ENCODE measurements around the gene SESN1. TPM values are rescaled to one million over a fixed set of nuclear protein-coding genes. Genes with fewer than 3 reads are reported as not detected.

Gene SESN1
- total RNA-seq, 6 donors from 2014 or later: 26.4 to 71.2 (median 31.3) TPM

DNA sequence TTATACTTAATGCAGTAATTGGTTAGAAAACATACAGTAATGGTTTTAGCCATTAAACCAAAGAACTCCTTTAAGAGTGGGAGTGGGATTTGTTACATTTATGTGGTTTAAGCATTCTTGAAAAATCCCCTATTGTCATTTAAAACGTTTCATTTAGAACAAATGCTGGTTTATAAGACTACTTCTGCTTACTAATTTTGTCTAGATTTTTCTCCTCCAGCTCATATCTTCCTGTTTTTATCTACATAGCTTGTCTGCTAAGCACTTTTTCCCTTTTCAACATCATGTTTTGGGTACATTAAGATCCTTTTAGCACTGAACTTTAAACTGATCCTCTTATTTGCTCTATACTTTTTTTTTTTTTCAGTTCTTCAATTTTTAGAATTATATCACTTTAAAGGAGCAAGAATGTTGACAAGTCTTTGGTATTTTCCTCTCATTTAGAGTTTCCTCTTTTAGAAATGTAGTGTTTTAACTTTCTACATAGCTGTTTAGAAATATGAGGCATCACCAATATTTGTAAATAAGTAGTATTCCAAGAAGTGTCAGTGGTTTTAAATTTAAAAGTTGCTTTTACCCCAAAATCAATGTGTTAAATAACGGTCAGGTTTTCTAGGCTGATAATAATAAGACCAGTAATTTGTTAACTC, 80.9 kb downstream of the SESN1 start:
- Histone ChIP-seq H3K36me3 (no peaks in the 10 kb centered on the region), H3K27me3 (no peaks in the 10 kb centered on the region), H3K4me1 (peaks cover 16 to 28% (median 26%) of the 10 kb centered on the region in 4 donors), H3K4me3 (no peak overlapping the region), H3K27ac (peak overlapping the region; percentile 37 to 67 (median 54)), H3K9me3 (no peaks in the 10 kb centered on the region)
- WGBS, 2 donors: 35 to 43% methylated on average over 2 of the region's 2 CpGs
- no peak for ATAC-seq (ENCODE audit: low FRiP score in 2 of 2)
- TF ChIP-seq POLR2A (IDR thresholded peaks at IDR 0.05): no peak
- TF ChIP-seq, protein P1, sequence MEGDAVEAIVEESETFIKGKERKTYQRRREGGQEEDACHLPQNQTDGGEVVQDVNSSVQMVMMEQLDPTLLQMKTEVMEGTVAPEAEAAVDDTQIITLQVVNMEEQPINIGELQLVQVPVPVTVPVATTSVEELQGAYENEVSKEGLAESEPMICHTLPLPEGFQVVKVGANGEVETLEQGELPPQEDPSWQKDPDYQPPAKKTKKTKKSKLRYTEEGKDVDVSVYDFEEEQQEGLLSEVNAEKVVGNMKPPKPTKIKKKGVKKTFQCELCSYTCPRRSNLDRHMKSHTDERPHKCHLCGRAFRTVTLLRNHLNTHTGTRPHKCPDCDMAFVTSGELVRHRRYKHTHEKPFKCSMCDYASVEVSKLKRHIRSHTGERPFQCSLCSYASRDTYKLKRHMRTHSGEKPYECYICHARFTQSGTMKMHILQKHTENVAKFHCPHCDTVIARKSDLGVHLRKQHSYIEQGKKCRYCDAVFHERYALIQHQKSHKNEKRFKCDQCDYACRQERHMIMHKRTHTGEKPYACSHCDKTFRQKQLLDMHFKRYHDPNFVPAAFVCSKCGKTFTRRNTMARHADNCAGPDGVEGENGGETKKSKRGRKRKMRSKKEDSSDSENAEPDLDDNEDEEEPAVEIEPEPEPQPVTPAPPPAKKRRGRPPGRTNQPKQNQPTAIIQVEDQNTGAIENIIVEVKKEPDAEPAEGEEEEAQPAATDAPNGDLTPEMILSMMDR (IDR thresholded peaks at IDR 0.05): no peak
- TF ChIP-seq EP300 (IDR thresholded peaks at IDR 0.05): no peak
- no peak for TF ChIP-seq POLR2AphosphoS5 (IDR thresholded peaks at IDR 0.05)
- no peak for DNase-seq

DNA sequence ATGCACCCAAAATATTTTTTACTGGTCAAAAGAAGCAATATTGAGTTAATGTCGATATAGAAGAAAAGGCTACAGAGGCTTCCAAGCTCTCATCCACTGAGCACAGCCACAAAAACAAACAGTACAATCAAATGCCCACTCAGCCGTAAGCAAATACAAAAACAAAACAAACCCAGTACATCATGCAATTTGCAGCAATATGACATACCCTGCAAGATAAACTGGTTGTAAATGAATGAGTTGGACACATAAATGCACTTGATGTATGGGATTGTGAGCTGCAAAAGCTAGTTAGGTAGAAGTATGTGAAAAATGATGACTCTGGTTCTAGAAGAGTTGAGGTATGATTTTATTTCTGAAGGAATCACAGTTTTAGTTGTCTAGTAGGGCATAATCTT, 83.9 kb downstream of the SESN1 start:
- Histone ChIP-seq H3K9me3 (no peaks in the 10 kb centered on the region), H3K36me3 (no peaks in the 10 kb centered on the region), H3K4me3 (no peak overlapping the region), H3K27ac (peak overlapping the region in 2 of 4 donors; percentile 93 to 94), H3K27me3 (no peaks in the 10 kb centered on the region), H3K4me1 (peaks cover 16 to 50% (median 26%) of the 10 kb centered on the region in 4 donors)
- TF ChIP-seq EP300 (IDR thresholded peaks at IDR 0.05): no peak
- TF ChIP-seq, protein P1 (IDR thresholded peaks at IDR 0.05): no peak
- no peak for TF ChIP-seq POLR2AphosphoS5 (IDR thresholded peaks at IDR 0.05)
- TF ChIP-seq POLR2A (IDR thresholded peaks at IDR 0.05): no peak
- 70 to 72% methylated on average over 2 of the region's 2 CpGs for WGBS, 2 donors
- ATAC-seq (ENCODE audit: low FRiP score in 2 of 2): no peak
- DNase-seq: no peak

DNA sequence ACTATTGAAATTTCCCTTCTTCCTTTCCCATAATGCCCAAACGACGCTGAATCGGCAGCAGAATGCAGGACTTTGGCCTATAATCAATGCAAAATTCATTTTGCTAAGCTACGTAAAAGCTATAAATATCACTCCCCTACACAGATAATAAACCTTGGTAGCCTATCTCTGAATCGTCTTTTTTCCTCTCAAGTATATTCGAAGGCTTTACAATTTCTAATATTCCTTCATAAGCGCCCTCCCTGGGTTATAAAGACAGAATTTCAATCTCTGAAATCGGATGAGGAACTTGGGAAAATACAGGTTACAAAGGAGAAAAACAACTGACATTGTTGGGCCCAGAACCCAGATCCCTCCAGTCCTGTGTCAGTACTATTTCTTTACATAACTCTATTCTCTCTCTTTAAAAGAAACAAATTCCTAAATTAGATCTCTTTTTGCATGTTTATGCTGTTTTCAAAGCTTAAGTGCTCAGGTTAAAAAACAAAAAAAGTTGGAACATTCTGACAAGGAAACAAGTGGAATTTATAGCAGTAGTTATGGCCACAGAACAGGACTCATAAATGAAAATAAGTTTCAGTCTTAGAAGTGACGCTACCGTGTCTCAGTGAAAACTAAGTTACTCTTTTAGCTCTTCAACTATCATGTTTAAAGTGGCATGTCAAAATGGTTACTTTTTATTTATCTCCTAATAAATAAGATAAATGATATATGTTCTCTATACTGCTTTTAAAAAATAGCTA, 84.5 kb downstream of the SESN1 start:
- Histone ChIP-seq H3K36me3 (no peaks in the 10 kb centered on the region), H3K9me3 (no peaks in the 10 kb centered on the region), H3K27me3 (no peaks in the 10 kb centered on the region), H3K27ac (peak overlapping the region; percentile 90 to 97 (median 94)), H3K4me1 (peaks cover 16 to 50% (median 29%) of the 10 kb centered on the region in 4 donors), H3K4me3 (peak overlapping the region; percentile 68 to 96 (median 72))
- DNase-seq: no peak
- 13 to 17% methylated on average over 10 of the region's 10 CpGs for WGBS, 2 donors
- no peak for ATAC-seq (ENCODE audit: low FRiP score in 2 of 2)
- TF ChIP-seq EP300 (IDR thresholded peaks at IDR 0.05) (no peak), POLR2AphosphoS5 (IDR thresholded peaks at IDR 0.05) (no peak), POLR2A (IDR thresholded peaks at IDR 0.05) (no peak)
- TF ChIP-seq, protein P1 (IDR thresholded peaks at IDR 0.05): no peak

DNA sequence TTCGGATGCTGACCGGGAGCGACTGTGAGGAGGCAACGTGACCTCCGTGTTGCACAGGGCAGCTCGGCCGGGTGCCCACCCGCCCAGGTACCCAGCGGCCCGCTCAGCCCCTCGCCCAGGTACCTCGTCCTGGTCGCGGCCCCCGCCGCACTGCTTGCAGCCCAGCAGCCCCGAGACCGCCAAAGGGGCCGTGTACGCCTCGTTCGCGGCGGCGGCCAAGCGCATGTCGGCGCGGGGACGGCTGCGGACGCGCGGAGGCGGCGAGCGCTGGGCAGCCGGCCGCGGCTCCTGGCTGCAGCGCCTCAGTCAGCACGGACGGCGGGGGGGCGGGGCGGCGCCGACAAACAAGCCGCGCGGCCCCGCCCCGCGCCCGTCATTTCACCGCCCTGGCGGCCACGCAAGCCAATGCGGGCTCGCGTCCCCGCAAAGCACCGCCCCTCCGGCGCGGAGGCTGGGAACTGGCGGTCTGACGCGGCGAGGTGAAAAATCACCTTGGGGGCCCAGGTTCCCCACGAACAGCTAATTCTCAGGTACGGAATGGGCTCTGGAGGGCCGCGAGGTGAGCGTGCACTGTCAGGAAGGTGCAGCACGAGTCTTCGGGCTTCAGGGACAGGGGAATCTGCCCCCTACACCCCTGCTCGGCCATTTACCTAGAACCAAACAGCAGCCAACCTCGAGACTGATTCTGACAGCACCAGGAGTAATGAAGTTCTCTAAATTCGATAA, 85.2 kb downstream of the SESN1 start:
- Histone ChIP-seq H3K27ac (peak overlapping the region; percentile 90 to 97 (median 94)), H3K4me1 (peaks cover 16 to 54% (median 25%) of the 10 kb centered on the region in 4 donors), H3K36me3 (no peaks in the 10 kb centered on the region), H3K4me3 (peak overlapping the region; percentile 69 to 96 (median 82)), H3K27me3 (no peaks in the 10 kb centered on the region), H3K9me3 (no peaks in the 10 kb centered on the region)
- ATAC-seq (ENCODE audit: low FRiP score in 2 of 2): peak; percentile 98 to 99
- DNase-seq: peak; percentile 97 to 100
- WGBS, 2 donors: 2 to 7% methylated on average over 2 to 11 of the region's 80 CpGs
- TF ChIP-seq POLR2A (IDR thresholded peaks at IDR 0.05): peak in 3 of 4 donors; percentile 90 to 97 (median 92)
- peak; percentile 58 to 90 for TF ChIP-seq POLR2AphosphoS5 (IDR thresholded peaks at IDR 0.05)
- TF ChIP-seq, protein P1 (IDR thresholded peaks at IDR 0.05): peak; percentile 27 to 93 (median 85)
- TF ChIP-seq EP300 (IDR thresholded peaks at IDR 0.05): no peak

All from upper lobe of left lung (tissue), 6 donors.